Activated CD4-positive, alpha-beta T cell treated with anti-CD3 and anti-CD28 coated beads, Interleukin-2, amount 50 U/mL, for 1 hour (primary cell): ENCODE data around the gene SEZ6L.

Experiments used
- DNase-seq: peaks from one replicate; pipeline ENCODE4 v3.0.0-alpha.2; 2020

SEZ6L gene

DNA sequence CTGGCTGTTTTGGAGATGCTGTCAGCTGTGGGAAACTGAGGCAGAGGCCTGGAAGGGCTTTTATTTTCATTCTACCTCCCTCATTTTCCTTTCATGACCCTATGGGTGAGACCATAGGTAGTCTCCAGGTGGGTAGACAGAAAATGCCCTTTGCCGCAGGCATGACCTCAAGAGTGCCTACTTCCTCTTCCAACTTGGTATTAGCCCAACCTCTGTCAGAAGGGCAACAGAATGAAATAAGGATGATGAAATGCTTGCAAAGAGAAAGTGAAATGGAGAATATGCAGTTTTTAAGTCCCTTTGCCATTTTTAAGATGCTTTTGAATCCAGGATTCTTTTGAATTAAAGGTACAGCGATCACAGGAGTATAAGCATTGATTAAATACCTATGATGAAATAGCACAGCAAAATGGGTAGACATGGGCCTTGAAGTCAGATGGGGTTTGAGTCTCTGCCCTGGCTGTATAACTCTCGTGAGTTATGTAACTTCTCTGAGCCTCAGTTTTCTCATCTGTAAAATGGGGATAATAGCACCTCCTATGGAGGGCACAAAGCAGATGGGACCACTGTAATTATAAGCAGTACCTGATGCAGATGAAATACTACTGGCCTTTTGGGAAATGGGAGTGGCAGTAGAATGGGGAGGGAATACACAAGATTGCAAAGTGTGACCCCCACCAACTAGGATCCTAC lies 263.5 kb downstream of the SEZ6L start:
- DNase-seq: no peak
